ENCODE results near the gene DDX41.
"Not testable (repeated sequence)": the region's sequence is repeated elsewhere in the genome, so short reads cannot be mapped to it uniquely, and the experiment has no call there.

Gene DDX41

DNA sequence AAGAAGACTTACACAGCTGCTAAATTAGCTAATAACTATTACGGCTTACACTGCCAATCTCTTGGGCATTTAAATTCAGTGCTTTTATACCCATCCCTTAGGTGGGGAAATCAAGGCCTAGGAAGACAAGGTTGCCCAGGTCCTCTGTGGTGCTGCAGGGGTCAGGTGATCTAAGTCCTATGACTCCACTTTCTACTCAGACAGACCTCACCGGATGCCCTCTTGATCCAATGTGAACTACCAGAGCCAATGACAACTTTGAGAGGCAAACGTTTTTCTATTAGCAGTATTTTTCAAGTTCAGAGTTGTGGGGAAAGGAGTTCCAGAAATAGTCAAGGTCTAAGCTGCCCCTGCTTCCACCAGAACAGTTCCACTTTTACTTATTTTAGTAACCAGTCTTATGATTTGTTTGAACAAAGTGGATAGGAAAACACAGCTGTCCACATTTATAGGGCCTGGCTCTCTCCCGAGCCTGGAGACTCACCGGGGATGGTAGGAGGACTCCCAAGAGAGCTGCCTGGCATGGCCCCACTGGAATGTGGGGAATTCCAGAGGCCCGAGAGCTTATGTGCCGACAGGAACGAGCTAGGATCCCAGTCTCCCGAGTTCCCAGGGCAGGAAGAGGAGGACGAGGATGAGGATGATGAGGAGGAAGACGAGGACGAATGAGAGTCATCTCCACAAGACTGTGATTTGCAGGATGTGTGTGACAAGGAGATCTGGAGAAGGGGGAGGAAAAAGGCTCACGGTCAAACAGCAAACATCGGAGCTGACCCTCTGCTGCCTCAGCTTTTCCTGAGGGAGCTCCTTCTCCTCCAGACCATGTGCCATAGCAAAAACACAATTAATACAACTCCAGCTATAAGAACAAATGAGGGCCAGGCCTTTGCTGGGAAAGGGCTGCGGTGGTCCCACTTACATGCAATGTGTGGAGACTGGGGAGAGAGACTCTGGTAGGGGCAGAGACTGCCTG, 20.9 kb upstream of the DDX41 start:
- DNase-seq (ENCODE audit: low read depth in 2 of 3, low spot score in 1 of 3), result no peak

- no peak for DNase-seq (ENCODE audit: low read depth in 2 of 3, low spot score in 1 of 3)
These were observed 19.6 kb upstream of the DDX41 start for GRCh38 chr5:177536386-177536785.

GRCh38 chr5:177535125-177535524, 18.4 kb upstream of the DDX41 start:
- no peak for DNase-seq (ENCODE audit: low read depth in 2 of 3, low spot score in 1 of 3)

DNA sequence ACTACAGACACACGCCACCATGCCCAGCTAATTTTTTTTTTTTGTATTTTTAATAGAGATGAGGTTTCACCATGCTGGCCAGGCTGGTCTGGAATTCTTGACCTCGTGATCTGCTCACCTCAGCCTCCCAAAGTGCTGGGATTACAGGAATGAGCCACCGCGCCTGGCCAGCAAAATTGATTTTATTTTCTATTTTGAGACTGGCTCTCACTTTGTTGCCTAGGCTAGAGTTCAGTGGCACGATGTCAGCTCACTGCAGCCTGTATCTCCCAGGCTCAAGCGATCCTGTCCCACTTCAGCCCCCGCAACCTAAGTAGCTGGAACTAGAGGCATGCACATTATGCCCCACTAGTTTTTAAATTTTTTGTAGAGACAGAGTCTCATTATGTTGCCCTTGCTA, 17.7 kb upstream of the DDX41 start:
- not testable (repeated sequence) for DNase-seq (ENCODE audit: low read depth in 2 of 3, low spot score in 1 of 3)

DNA sequence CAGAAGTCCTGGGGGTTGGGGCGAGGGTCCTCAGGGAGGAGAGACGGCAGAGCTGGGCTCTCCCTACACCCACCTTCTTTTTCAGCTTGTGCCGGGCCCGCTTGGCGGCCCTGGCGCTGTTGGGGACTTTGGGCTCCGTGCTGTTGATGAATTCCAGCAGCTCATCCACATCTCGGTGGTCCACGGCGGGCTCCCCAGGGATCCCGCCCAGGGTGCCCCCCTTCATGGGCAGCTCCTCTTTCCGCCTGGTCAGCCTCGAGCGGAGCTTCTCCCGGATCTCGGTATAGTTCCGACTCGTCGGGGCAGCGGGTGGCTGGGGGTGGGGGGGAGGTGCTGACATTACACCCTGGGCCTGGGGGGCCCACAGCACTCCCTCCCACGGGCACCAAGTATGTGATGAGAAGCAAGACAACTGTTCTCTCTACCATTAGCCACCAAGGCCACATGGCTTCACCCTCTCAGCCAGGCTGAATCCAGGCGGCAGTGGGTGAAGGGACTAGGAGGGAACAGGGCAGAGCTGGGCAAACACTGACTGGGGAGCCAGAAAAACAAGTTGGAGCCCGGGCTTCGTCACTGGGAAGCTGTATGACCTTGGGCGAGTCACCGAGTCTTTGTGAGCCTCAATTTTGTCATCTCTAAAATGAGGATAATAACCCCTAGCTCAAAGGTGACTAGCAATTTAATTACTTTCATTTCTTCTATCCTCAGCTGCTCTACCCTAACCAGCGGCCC, 14.6 kb upstream of the DDX41 start:
- no peak for DNase-seq (ENCODE audit: low read depth in 2 of 3, low spot score in 1 of 3)

DNA sequence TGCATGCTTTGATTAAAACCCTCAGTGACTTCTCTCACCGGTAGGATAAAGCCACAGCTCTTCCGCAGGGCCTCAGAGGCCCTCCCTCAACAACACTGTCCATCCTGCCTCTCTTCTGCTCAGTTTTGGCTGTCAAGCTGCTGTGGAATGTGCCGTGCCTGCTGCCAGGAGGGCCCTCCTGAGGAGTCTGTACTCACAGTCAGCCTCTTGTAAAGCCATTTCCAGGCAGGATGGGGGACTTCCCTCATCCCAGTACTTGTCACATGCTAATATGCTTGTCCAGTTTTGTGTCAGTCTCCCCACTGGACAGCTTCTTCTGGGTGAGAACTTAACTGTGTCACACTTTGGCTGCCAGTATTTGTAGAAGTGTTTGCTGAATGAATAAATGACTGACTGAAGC, 13.9 kb upstream of the DDX41 start:
- no peak for DNase-seq (ENCODE audit: low read depth in 2 of 3, low spot score in 1 of 3)

- DNase-seq (ENCODE audit: low read depth in 2 of 3, low spot score in 1 of 3), result no peak
These were observed 12.8 kb upstream of the DDX41 start for GRCh38 chr5:177529247-177530203.

GRCh38 chr5:177528631-177529030, 11.9 kb upstream of the DDX41 start:
- DNase-seq (ENCODE audit: low read depth in 2 of 3, low spot score in 1 of 3), result no peak

DNA sequence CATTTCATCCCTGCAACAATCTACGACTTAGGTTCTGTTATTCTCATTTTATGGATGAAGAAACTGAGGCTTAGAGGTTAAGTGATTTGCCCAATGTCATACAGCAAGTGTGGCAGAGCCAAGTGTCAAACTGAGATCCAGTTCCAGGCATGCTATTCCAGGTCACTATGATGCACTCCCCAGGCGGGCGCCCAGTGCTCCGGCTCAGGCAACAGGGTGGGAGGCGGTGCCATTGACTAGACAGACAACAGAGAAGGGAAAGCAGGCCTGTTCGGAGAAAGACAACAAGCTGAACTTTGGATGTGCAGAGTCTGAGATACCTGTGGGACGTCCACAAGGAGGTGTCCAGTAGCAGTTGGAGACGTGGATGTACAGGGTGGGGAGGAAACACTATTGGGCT, 10.8 kb upstream of the DDX41 start:
- no peak for DNase-seq (ENCODE audit: low read depth in 2 of 3, low spot score in 1 of 3)

DNA sequence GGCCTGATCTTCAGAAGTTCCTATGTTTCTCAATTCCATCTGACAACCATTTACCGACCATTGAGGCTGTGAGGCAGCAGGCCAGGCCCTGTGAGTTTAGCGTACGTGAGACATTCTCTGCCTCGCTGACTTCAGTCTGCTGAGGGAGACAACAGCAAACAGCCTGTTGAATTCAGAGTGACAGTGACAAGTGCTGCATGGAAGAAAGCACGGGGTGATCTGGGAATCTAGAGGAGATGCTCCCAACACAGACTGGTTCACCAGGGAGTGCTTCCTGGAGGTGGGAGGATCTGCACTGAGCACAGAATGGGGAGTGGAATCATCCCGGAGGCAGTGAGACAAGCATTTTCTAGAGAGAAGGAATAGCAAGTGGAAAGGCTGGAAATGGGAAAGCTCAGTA, 10.0 kb upstream of the DDX41 start:
- DNase-seq (ENCODE audit: low read depth in 2 of 3, low spot score in 1 of 3), result no peak

GRCh38 chr5:177526191-177526590, 9.4 kb upstream of the DDX41 start:
- no peak for DNase-seq (ENCODE audit: low read depth in 2 of 3, low spot score in 1 of 3)

- no peak for DNase-seq (ENCODE audit: low read depth in 2 of 3, low spot score in 1 of 3)
These were observed 8.3 kb upstream of the DDX41 start for GRCh38 chr5:177524941-177525655.

- no peak for DNase-seq (ENCODE audit: low read depth in 2 of 3, low spot score in 1 of 3)
These were observed 7.8 kb upstream of the DDX41 start for GRCh38 chr5:177524539-177524900.

GRCh38 chr5:177523711-177524538, 7.2 kb upstream of the DDX41 start:
- no peak for DNase-seq (ENCODE audit: low read depth in 2 of 3, low spot score in 1 of 3)

DNA sequence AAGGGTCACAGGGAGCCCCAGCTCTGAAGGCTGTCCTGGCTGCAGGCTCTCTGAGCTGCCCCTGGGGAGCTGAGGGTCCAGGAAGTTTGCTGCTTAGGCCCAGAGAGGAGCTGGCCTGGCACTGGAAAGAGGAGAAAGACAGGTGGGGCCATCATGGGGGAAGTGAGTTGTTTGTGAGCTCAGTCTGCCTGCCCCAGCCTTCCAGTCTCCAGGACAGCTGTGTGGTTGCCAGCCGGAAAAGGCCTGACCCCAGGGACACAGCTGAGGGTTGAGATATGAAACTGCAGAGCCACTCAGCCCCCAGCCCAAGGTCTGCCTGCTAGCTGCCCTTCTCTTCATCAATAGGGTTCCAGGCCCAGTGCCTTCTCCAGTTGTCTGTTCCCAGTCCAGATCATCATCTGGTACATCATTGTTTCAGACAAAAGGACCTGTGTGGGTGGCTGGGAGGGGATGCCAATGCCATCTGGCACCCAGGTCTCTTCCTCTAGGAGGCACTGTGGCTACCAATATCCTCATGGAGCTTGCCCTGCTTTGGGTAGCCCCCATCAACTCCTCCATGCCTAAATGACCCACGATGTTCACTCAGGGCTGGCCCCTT, 4.3 kb upstream of the DDX41 start:
- no peak for DNase-seq (ENCODE audit: low read depth in 2 of 3, low spot score in 1 of 3)

DNA sequence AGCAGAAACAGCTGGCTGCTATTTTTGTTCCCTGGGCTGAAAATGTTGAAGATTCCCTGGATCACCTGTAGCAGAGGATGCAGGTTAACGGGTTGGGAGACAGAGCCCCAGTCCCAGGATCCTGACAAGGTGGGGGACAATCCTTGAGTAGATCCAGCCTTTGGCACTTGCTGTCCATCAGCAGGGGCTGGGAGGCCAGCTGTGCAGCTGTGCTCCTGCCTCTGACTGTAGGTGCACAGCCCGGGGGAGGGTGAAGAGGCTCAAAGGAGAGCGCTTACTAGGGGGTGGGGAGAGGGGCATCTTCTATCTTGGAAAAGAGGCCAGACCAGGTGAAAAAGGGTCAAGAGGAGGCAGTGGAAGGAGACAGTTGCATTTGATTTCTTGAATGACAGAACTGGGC, 3.5 kb upstream of the DDX41 start:
- no peak for DNase-seq (ENCODE audit: low read depth in 2 of 3, low spot score in 1 of 3)

DNA sequence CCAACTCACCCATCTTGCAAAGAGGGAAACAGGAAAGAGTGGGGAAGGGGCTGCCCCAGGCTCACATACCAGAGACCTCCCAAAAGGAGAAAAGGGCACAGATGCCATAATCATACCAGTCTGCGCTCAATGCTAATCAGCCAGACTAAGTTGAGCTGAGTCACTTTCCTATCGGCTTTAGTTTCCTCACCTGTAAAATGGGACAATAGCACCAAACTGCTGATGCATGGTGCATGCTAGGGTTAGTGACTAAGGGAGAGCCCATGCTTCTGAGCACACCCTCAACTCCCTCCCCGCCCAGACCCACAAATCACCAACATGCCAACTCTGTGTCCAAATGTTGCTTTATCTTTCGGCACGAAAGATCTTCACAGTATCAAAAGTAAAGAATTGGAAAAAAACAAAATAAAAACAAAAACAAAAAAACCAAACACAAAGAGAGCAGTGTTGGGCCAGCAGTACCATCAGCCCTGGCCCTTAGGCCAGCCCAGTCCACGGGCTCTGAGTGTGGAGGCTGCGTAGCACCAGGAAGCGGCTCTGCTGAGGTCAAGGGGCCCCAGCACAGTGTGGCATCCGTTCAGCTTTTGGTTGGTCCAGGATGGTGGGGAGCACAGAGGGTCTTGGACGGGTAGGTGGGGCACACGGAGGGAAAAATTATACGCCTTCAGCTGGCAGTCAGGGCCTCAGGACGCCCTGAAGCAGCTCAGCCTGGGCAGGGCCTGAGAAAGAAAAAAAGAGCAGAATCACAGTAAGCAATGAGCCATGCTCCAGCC, 2.9 kb upstream of the DDX41 start:
- DNase-seq (ENCODE audit: low read depth in 2 of 3, low spot score in 1 of 3), result no peak

GRCh38 chr5:177515580-177515979, 1.2 kb downstream of the DDX41 start:
- DNase-seq (ENCODE audit: low read depth in 2 of 3, low spot score in 1 of 3), result no peak

DNA sequence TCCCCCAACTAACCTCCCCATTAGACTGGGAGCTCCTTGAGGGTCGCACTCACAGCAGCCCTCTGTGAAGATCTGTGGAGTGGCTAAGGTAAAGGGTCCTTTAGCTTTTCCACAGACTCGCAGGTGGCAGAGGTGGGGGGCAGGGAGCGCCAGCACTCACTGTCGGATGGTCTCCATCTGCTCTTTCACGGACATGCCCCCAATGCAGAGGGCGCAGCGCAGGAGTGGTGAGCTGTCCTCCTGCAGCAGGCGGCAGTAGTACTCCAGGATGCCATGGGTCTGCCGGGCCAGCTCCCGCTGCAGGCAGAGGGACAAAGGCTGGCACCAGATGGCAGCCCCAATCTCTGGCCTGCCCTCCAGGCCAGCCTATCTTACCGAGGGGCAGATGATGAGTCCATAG, 2.2 kb downstream of the DDX41 start:
- DNase-seq (ENCODE audit: low read depth in 2 of 3, low spot score in 1 of 3), result no peak

All from stimulated activated CD4-positive, alpha-beta T cell treated with anti-CD3 and anti-CD28 coated beads, Interleukin-12 subunit alpha, Interleukin-12 subunit beta, amount 100 ng/mL, for 48 hours (primary cell).